Testis (tissue), 3 donors: ENCODE measurements around the gene PIANP. TPM values are rescaled to one million over a fixed set of nuclear protein-coding genes. Genes with fewer than 3 reads are reported as not detected.

Experiments
- DNase-seq: peaks from one replicate; pipeline ENCODE4 v3.0.0-alpha.2; 2019
- H3K27ac ChIP-seq, 2 donors: fragments of 200-600 bp; sonication (generic); one replicate each; pipeline ENCODE4 v1.5.1; 2019
- H3K27me3 ChIP-seq: fragments of 200-600 bp; sonication (generic); one replicate; pipeline ENCODE4 v1.5.1; 2019
- H3K36me3 ChIP-seq: fragments of 200-600 bp; sonication (generic); one replicate; pipeline ENCODE4 v1.5.1; 2017; ENCODE audit warnings: low read depth; ENCODE audit errors: missing control alignments
- H3K4me1 ChIP-seq: fragments of 200-600 bp; sonication (generic); one replicate; pipeline ENCODE4 v1.5.1; 2019
- H3K4me3 ChIP-seq, 2 donors: fragments of 200-600 bp; sonication (generic); one replicate each; pipeline ENCODE4 v1.5.1; 2017 to 2019
- H3K9me3 ChIP-seq: fragments of 200-600 bp; sonication (generic); one replicate; pipeline ENCODE4 v1.5.1; 2017
- POLR2A ChIP-seq: fragments of 450-650 bp; IDR thresholded peaks from one replicate; pipeline ENCODE4 v1.6.1; 2017; ENCODE audit warnings: antibody characterized with exemption, mild to moderate bottlenecking, moderate library complexity
- WGBS, 2 donors: methylation state at CpG; one replicate each; pipeline ENCODE4 v1.1.5; 2018; 5-methylcytosine and 5-hydroxymethylcytosine counted together
- intact Hi-C: fragments of 100-400 bp; cut with DNase I; formaldehyde crosslinking; loops from one replicate; pipeline ENCODE4 v1.15.1; 2023; ENCODE audit warnings: low total_unique reads
- polyA plus RNA-seq: library from polyadenylated mRNA; stranded (reverse); fragments of 350-450 nt; fragmentation: Illumina TruSeq; extraction: RNeasy Lipid Tissue Mini Kit (QIAGEN cat#74804); gene quantifications from one replicate; pipeline ENCODE4 v1.2.3, GENCODE V29; 2014; ENCODE audit warnings: low read depth, low replicate concordance; ENCODE audit not compliant: insufficient read depth
- total RNA-seq, 2 donors: library from RNA; depleted of rRNA; stranded (reverse); fragments of >200 nt; gene quantifications; one replicate each; pipeline ENCODE4 v1.2.3, GENCODE V29; 2016
- TF ChIP-seq, protein P1 (sequence below), 3 experiments: fragments of 450-650 bp in 2 of 3; fragments of 200-600 bp in 1 of 3; sonication (generic) in 1 of 3; IDR thresholded peaks; one replicate each; pipeline ENCODE4 v1.5.1; 2016 to 2019; ENCODE audit warnings: antibody characterized with exemption in 3 of 3, mild to moderate bottlenecking in 2 of 3, moderate library complexity in 1 of 3

Gene PIANP
- total and polyA plus RNA-seq, 3 donors from 2014 or later: 3.3 to 7.6 (median 5.8) TPM

- WGBS, 2 donors: 84 to 89% methylated on average over 8 of the region's 8 CpGs
- no peak overlapping the region for H3K4me3 ChIP-seq
- DNase-seq: no peak
- no peaks in the 10 kb centered on the region for H3K27me3 ChIP-seq
- no peaks in the 10 kb centered on the region for H3K9me3 ChIP-seq
- intact Hi-C loops: no loop called here
- H3K4me1 ChIP-seq: no peaks in the 10 kb centered on the region
- no peak overlapping the region for H3K27ac ChIP-seq
- no peaks in the 10 kb centered on the region for H3K36me3 ChIP-seq
- no peak for TF ChIP-seq POLR2A
- TF ChIP-seq, protein P1, sequence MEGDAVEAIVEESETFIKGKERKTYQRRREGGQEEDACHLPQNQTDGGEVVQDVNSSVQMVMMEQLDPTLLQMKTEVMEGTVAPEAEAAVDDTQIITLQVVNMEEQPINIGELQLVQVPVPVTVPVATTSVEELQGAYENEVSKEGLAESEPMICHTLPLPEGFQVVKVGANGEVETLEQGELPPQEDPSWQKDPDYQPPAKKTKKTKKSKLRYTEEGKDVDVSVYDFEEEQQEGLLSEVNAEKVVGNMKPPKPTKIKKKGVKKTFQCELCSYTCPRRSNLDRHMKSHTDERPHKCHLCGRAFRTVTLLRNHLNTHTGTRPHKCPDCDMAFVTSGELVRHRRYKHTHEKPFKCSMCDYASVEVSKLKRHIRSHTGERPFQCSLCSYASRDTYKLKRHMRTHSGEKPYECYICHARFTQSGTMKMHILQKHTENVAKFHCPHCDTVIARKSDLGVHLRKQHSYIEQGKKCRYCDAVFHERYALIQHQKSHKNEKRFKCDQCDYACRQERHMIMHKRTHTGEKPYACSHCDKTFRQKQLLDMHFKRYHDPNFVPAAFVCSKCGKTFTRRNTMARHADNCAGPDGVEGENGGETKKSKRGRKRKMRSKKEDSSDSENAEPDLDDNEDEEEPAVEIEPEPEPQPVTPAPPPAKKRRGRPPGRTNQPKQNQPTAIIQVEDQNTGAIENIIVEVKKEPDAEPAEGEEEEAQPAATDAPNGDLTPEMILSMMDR (IDR thresholded peaks at IDR 0.05): no peak
Measured at GRCh38 chr12:6650832-6651231, 49.8 kb downstream of the PIANP start.

DNA sequence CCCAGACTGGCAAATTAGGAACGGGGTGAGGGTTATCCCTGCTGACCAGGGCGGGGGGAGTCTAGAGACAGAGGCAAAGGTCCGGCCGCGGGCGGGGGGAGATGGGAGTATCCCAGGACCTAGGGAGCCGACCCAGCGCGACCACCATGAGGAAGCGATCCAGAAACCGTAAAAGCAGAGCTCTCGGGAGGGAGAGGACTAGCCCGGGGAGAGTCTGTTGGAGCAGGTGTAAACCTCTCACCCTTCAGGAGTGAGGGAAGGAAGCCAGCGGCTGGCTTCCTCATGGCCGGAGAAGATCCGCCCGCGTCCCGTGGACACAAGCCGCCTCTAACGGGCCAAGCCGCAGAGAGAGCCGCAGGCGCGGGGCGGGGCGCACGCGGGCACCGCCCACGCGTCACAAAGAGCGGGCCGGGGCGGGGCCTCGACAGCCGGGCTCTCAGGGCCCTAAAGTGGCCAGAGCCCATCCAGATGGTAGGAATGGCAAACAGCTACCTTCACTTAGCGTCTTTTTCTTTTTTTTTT, 53.5 kb downstream of the PIANP start, which contains the start of gene ACRBP:
Gene ACRBP (minus strand): TSS at position 350 of the 522 bp plus-strand sequence. CDS start 66 bp downstream, at position 284.
- TF ChIP-seq, protein P1 (IDR thresholded peaks at IDR 0.05): no peak
- no peak for TF ChIP-seq POLR2A
- Histone ChIP-seq H3K27me3 (no peaks in the 10 kb centered on the region), H3K4me1 (no peaks in the 10 kb centered on the region), H3K27ac (peak within 1 kb of the TSS; percentile 31 to 80), H3K4me3 (peak within 1 kb of the TSS; percentile 49 to 64), H3K36me3 (no peaks in the 10 kb centered on the region), H3K9me3 (no peaks in the 10 kb centered on the region)
- intact Hi-C loops: no loop called here
- WGBS, 2 donors: 9 to 22% methylated on average over 38 of the region's 38 CpGs
- peak; percentile 74 for DNase-seq

DNA sequence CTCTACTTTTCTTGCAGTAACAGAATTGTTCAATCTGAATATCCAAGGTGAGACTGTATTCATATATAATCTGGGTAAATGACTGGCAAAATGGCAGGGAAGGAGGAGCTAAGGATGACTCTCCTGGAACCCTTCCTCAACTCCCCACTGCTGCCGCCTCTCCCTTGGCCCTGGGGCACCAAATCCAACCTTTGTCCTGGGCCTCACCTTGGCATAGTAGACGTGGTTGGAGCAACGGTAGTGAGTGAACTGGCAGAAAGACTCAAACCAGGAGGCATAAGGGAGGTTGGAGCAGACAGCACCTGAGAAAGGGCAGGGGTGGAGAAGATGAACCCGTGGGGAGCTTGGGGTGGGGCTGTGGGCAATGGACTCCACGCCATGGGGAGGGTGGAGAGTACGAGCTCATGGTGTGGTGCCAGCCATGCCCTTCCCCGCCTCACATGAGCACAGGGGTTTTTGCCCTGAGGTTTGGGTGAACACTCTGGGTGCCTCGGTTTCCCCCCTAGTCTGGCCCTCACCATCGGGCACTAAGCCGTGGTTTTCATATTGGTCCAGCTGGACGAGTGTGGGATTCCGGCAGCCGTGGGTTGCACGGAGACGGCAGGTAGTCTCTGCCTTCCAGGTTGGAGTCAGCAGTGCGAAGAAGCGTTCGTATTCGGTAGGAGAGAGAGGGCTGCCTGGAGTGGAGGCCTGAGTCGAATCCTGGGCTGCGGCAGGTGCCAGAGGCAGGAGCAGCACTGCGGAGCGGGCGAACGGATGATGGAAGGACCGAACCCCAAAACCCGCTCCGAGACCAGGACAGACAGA, 54.1 kb downstream of the PIANP start:
- DNase-seq: no peak
- Histone ChIP-seq H3K4me3 (peak overlapping the region; percentile 49 to 64), H3K36me3 (no peaks in the 10 kb centered on the region), H3K9me3 (no peaks in the 10 kb centered on the region), H3K27me3 (no peaks in the 10 kb centered on the region), H3K4me1 (peaks cover 4% of the 10 kb centered on the region), H3K27ac (peak overlapping the region; percentile 31 to 80)
- TF ChIP-seq, protein P1 (IDR thresholded peaks at IDR 0.05): no peak
- TF ChIP-seq POLR2A: no peak
- WGBS, 2 donors: 58 to 61% methylated on average over 19 to 28 of the region's 28 CpGs
- intact Hi-C loops: no loop called here

DNA sequence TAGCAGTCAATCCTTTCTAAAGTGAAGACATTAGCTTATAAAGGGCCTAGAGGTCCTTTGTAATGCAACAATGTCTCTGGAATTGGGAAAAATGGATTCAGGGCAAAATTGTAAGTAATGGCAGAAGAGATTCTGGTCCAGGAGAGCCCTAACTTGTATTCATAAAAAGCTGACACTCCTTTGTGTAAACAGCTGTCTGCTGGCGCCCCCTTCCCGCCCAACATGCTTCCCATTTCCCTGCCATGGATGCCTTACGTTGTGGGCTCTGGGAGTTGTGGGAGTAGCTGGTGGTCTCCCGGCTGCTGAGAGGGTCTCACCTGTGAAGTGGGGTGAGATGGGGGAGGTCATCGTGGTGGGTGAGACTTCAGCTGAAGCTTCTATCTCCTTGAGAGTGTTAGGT, 55.7 kb downstream of the PIANP start:
- no peak for DNase-seq
- 48 to 56% methylated on average over 5 of the region's 5 CpGs for WGBS, 2 donors
- Histone ChIP-seq H3K27me3 (no peaks in the 10 kb centered on the region), H3K4me1 (peaks cover 4% of the 10 kb centered on the region), H3K9me3 (no peaks in the 10 kb centered on the region), H3K4me3 (no peak overlapping the region), H3K27ac (no peak overlapping the region), H3K36me3 (no peaks in the 10 kb centered on the region)
- TF ChIP-seq, protein P1 (IDR thresholded peaks at IDR 0.05): no peak
- no peak for TF ChIP-seq POLR2A
- intact Hi-C loops: no loop called here
